ENCODE measurements around the gene TMEM26.
A peak's percentile ranks its signal among the peaks of the same experiment; 100 is the strongest.

TMEM26 gene

DNA sequence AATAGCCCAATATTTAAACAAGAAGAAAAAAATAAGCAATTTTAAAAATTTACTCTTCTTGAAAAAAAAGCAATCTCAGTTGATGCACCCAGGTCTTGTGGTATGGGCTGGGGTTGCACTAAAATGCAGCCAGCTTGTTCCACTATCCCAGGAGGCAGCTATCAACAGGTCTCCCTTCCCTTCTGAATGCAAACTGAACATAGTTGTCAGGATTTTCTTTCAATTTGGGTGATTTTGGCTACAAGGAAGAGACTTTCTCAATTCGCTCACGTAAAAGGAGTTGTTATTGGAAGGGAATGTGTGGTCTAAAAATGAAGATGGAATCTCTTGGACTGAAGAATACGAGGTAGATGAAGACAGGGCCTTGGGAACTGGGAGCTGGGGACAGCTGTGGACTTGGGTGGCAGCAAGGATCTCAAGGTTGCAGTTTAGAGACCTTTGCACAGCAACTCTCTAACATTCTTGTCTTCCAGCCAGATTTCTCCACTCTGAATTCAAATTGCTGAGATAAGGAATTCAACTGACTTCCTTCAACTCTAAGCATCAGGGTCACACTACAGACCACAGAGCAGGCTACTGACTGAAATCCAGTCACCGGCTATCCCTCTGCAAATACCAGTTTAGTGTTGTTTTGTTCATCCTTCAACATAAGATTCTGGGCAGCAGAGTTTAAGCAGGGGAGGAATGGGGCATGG is 3.1 kb upstream of the TMEM26 start:
- no peak for DNase-seq

DNA sequence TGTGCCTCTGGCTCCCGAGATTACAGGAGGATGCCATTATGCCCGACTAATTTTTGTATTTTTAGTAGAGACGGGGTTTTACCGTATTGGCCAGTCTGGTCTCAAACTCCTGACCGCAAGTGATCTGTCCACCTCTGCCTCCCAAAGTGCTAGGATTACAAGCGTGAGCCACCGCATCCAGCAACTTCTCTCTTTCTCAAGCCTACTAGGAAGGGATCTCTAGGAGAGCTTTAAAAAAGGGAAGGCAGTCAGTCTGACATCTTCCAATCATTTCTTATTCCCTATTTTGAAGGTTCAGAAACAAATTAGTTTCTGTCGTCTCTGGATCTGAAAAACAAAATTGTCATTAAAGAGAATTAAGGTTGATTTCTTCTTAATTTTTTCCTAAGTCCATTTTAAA is 2.5 kb upstream of the TMEM26 start:
- DNase-seq, result no peak

DNA sequence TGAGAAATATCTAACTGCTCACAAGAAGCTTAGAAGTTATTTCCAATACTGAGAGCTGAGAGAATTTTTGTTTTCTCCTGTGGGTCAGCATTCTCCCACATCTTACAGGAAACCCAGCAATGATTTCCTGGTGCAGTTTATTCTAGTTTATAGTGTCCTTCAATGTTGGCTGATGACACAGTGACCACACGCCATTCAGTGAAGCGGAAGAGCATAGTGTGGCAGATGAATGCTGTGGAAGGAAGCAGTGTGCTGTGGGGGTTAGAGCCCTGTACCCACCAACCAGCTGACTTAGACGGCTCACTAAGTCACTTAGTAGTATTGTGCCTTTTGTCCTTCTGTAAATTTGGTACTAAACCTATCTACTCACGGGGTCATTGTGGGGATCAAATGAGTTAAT is 1.4 kb upstream of the TMEM26 start:
- no peak for DNase-seq

- DNase-seq, result peak in 1 of 6 experiments; percentile 2
These were observed 980 bp downstream of the TMEM26 start for GRCh38 chr10:61452151-61452651.

DNA sequence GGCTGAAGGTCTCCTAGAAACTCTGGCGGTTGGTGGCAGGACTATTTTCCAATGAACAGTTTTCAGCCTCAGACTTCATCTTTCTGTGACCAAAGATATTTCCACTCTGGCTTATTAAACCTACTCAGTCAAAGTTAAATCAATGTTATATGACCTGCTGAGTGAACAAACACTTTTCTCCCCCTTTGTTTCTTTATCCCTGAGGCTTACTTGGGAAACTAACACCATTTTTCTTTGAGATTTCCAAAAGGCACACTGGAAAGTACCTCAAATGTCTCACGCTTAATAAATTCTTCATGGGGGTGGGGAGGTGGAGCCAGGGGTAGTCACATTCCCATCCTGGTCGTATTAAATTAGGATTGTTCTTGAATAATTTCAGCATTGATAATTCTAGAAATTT is 1.8 kb downstream of the TMEM26 start:
- no peak for DNase-seq

- DNase-seq, result no peak
These were observed 4.2 kb downstream of the TMEM26 start for GRCh38 chr10:61448841-61449600.

DNA sequence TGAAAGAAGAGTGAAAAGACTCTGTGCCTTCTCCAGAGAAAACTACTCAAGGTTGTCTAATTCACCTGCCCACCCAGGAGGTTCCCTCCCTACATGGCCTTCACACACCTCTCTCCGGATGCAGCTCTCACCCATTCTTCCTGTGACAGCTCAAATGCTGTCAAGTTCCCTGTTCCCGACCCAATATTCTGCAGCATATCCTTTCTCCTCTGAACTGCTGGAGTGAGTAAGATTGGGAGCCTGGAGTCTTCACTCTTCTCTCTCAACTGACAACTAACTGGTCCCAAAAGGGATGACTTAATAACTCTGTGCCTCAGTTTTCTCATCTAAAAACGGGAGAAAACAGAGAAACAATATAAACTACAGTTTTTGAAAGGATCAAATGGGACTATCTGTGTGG is 5.1 kb downstream of the TMEM26 start:
- DNase-seq, result no peak

DNA sequence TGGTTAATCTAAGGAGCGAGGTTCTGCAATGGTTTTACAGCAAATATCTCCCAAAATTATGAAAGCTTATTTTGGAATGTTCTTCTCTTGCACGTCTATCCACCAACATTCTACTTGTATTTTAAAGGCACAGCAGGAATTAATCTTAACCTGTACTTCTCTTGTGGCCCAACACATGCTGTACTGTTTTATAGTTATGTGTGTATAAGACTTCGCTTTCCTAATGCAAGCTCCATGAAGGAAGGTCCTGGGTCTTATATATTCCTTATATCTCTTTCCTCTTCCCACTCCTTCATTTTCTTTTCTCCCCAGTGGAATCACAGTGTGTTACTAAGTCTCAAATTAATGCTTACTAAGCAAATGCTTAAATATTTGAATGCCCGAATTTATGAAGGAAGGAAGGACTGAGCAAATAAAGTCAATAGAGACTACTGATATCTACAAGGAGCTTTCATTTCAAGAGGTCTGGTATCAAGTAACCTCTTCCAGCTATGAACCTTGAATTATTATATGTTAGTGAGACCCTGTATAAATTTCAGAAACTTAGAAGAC is 14.0 kb downstream of the TMEM26 start:
- DNase-seq, result no peak

- peak in 1 of 6 experiments; percentile 2 for DNase-seq
These were observed 14.8 kb downstream of the TMEM26 start for GRCh38 chr10:61438141-61438988.

GRCh38 chr10:61423178-61423577 is 30.0 kb downstream of the TMEM26 start:
- no peak for DNase-seq

- DNase-seq, result no peak
These were observed 35.5 kb downstream of the TMEM26 start for GRCh38 chr10:61417661-61418060.

- no peak for DNase-seq
These were observed 37.4 kb downstream of the TMEM26 start for GRCh38 chr10:61415824-61416223.

DNA sequence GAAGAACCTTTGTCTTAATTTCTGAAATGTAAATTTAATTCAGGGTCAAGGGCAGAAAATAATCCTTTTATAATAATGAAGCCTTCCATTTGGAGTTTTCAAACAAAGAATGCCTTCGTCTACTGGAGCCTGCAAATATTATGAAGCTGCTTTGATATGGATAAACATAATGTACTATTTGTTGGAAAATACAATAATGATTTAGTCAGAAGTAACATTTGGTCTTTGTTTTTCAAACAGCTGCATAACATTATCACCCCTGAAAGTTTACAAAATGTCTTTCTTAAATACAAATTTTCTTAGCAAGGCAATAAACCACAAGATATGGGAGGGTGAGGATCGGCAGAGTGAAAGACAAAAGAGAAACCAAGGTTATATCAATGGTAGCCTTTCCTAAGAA is 41.5 kb downstream of the TMEM26 start:
- DNase-seq, result no peak

DNA sequence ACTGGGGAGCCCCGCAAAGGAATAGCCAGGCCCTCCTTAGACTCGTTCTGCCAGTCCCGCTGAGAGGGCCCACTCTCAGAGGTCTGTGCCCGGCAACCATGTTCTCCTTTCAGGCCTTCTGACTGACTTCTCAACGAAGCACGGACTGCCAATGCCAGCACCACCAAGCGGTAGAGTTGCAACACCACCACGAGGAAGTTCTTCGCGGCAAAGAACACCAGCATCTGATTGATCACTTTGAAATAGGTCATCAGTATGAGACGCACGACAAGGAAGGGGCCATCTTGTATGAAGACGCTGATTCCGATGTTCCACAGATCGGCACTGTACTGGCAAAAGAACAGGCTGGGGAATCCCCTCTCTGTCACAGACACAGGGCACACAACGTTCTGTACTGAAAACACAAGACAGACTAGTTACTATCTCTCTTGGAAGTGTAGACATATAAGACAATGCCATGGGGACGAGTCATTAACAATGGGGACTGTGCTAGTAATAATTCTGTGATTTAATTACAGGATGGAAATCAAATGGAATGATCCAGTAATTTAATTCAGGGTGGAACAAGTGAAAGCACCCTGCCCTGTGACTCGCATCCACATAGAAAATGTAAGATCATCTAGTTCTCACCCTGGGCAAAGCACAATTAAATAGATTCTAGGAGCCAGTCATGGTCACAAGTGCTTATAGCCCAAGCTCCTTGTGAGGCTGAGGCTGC is 42.7 kb downstream of the TMEM26 start:
- DNase-seq, result no peak

DNA sequence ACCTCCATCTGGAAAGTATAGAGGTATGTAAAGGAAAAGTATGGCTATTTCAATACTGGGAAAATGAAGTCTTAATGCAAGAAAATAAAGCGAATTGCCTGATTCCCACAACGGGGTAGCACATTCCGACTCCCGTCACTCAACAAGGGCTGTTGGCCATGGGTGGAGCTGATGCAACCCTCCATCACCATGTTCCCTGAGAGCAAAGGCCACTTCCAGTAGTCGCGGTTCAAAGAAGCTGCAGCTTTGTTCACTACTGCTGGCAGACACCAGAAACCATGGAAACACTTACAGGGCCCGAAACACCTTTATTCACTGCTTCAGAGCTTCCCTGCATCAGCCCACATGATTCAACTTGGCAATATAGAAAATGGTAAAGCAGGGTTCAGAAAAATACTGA is 44.0 kb downstream of the TMEM26 start:
- no peak for DNase-seq

DNA sequence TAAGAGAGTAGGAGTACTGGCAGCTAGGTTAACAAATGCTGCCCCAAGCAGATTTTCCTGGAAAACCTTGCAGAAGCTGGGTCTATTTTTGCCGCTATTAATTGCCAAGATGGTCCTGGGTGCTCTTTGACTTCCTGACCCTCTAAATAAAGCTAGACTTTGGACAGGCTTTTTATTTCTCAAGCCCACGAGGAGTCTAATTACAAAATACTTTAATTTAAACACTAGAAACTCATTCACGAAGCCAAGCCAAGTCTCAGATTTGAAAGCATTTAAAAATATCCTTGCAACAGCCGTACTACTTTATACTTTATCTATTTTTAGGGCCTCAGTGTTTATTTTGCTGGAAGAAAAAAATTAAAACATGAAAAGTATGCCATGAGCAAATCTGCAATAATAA is 45.1 kb downstream of the TMEM26 start:
- no peak for DNase-seq

DNA sequence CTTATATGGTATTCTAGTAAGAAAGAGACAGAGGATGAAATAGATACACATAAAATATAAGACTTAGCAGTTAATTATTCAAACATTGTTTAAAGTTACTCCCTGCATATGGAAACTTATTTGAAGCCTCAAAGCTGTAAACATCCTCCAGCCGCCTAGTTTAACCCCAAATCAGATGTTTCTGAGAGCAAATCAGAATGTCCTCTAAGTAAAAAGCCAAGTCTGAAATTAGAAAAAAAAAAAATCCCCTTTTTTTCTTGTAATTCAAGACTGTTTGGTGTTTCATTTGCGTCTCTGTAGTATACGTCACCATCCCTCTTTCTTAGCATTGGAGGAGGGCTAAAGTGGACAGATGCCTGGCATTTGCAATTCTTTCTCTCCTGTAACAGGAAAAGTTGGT is 46.4 kb downstream of the TMEM26 start:
- no peak for DNase-seq

DNA sequence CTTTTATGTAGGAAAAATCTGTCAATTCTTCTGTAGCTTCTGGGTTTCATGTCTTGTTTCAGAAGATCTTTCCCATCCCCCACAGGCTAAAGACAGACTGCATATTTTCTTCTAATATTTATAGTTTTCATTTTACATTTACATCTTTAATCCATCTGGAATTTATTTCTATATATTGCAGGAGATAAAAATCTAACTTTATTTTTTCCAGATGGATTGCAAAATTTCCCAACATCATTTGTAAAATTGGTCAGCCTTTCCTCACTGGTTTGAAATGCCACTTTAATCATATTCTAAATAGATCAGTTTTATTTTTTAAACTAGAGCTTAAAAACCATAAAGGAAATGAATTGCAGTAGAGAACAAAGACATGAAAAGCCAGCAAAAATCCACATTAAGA is 46.9 kb downstream of the TMEM26 start:
- DNase-seq, result no peak

GRCh38 chr10:61404751-61405150 is 48.4 kb downstream of the TMEM26 start:
- DNase-seq, result no peak

DNA sequence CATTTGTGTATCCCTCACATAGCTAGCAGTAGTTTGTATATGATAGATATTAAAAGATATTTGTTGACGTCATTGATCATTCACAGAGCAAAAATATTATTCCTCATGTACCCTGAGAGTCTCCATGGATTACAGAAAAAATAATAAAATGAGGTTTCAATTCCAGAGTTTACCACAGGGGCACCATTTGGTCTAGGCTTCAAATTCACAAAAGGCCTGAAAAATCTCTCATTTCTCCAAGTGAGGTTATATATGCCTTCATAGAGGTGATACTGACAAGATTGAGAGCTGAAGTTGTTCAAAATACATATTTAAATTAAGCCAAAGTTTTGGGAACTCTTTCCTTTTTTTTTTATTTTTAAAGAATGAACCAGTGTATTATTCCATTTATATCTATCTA is 52.7 kb downstream of the TMEM26 start:
- no peak for DNase-seq

DNA sequence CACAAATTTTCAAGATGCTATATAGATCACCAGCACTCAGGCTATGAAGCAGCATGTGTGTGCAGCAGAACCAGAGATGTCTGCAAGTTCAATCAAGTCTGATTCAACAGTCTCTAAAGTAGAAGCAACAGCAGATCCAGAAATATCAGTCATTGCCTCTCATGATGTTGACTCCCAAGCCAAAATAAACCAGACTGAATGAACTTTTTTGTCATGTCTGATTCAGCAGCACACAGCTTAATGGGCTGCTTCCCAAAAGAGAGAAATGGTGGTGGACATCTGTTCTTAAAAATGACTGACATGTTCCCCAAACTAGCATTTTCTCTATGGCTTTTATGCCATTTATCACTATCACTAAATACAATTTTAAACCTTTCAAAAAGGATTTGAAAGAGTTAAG is 53.8 kb downstream of the TMEM26 start:
- DNase-seq, result no peak

GRCh38 chr10:61398366-61399129 is 54.6 kb downstream of the TMEM26 start:
- DNase-seq, result no peak
